Islet precursor cell (in vitro differentiated cells): ENCODE data around the gene ENTR1.
A peak's percentile ranks its signal among the peaks of the same experiment; 100 is the strongest.

Experiments used
- DNase-seq: peaks from one replicate; pipeline ENCODE4 v3.0.0-alpha.2; 2018

Gene ENTR1, protein sequence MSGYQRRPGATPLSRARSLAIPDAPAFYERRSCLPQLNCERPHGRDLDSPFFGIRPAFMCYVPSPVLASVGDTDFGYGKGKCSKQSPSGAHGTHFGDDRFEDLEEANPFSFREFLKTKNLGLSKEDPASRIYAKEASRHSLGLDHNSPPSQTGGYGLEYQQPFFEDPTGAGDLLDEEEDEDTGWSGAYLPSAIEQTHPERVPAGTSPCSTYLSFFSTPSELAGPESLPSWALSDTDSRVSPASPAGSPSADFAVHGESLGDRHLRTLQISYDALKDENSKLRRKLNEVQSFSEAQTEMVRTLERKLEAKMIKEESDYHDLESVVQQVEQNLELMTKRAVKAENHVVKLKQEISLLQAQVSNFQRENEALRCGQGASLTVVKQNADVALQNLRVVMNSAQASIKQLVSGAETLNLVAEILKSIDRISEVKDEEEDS

DNA sequence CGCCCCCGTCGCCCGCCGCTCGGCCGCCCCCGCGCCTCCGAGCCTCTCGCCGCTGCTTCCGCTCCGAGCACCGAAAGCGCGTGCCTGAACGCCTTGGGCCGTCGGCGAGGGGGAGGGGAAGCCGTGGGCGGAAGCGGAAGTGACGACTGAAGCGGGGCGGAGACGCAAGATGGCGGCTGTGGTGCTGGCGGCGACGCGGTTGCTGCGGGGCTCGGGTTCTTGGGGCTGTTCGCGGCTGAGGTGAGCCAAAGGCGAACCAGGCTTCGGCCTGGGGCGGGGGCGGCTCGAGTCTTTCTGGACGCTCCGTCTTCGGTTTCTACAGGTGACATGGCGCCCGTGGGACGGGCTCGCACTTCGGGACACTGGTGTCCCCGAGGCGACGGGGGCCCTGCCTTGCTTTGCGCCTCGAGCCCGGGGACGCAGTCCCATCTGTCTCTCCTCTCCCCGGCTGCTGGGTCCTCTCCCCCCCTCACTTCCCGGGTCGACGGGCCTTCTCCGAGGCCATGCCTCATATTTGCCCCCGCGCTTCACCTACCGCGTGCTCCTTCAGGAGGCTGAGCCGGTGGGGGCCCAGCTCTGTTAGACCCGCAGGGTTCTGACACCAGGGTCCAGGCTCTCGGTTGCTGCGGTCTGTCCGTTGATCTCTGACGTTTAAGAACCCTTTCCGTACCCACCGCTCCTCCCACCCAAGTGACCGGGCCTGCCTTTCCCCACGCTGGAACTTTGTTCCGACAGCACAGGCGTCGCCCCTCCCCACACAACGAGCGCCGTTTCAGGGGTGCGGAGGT, at the start of gene ENTR1, which contains the start of gene PMPCA:
Gene ENTR1 (minus strand): TSS at position 115 of the 788 bp plus-strand sequence. CDS start 217 bp downstream, outside the sequence.
Gene PMPCA (plus strand): TSS at position 159 of the 788 bp plus-strand sequence. CDS start 11 bp downstream, at position 170.
- peak; percentile 92 for DNase-seq

DNA sequence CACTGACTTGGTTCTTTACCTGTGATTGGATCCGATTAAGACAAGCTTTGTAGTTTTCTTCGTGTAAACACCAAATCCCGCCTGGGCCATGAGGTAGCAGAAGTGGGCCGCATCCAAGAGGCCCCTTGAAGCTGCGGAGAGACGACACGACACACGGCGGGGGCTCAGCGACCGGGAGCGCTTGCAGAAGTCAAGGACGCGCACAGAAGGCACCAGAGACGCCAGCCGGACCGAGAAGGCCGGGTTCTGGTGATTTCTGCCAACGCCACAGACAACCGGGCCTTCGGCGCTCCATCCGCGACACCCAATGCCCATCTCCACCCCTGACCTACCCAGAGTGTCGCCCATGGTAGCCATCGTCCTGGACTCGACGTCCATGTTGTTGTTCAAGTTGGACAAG, 49.0 kb upstream of the ENTR1 start:
- DNase-seq = no peak

DNA sequence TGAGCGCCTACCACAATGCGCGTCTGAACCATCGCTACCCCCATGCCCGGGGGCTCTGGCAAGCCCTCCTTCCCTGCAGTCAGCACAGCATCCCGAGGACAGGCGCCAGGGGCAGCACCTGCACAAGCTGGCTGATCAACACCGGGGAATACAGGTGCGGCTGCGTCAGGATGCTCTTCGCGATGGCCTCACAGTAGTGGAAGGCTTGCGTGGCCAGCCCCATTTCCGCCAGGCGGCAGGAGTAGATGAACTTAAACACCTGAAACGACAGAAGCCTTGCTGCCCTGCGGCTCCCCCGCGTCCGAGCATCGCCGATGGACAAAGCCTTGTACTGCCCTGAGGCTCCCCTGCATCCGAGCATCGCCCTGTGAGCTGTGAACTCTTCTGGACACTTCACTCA, 46.9 kb upstream of the ENTR1 start:
- no peak for DNase-seq

DNA sequence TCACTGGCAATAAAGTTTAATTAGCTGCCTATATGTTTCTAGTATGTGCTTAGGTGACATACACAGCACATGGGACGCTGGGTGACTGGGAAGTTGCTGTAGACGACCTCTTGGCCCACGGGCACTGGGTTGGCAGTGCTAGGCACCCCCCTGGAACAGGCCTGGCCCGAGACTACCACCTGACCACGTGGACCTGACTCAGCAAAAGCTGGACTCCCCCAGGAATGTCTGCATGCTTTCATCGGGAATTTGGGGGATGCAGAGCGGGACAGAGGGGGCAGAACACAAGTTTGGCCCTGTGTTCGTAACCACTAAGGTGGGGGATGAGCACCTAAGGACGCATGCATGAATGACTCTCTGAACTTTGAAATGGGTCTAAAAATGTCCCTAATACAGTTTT, 45.8 kb upstream of the ENTR1 start:
- no peak for DNase-seq

DNA sequence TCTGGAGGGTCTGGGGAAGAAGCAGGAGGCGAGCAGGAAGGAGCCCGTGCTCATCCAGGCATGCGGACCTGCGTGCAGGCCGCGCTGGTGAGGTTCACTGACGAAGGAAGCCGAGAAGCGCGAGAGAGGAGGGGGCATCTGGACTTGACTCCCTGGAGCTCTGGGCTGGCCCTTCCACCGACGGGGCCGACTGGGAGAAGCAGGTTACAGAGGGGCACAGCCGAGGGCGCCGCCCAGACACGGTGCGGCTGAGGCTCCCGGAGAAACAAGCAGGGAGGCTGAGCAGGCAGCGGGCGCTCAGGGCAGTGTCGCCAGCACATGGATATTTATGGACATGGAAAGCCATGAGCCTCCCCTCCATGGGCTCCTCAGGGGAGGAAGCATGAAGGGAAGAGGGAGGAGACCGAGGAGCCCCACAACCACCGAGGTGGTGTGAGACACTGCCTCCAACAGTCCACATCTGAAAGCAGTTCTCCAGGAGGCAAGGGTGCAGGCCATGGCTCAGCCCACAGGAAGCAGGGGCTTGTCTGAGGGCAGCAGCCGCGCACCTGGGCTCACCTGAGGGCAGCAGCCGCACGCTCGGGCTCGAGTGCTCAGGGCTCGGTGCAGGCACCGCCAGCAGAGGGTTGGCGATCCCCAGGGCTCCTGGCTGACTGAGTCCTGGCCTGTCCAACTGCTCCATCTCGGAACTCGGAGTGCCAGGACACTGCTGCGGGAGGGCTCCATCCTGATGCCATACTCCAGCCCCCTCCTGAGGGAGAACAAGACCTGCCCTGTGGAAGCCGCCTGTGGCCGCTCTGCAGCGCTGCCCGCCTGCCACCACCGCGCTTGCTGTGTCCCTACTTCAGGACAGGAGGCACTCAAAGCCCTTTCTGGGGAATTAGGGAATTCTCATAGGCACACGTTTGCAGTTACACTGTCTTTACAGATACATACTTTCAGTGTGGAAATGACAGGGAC, 44.9 kb upstream of the ENTR1 start:
- no peak for DNase-seq

DNA sequence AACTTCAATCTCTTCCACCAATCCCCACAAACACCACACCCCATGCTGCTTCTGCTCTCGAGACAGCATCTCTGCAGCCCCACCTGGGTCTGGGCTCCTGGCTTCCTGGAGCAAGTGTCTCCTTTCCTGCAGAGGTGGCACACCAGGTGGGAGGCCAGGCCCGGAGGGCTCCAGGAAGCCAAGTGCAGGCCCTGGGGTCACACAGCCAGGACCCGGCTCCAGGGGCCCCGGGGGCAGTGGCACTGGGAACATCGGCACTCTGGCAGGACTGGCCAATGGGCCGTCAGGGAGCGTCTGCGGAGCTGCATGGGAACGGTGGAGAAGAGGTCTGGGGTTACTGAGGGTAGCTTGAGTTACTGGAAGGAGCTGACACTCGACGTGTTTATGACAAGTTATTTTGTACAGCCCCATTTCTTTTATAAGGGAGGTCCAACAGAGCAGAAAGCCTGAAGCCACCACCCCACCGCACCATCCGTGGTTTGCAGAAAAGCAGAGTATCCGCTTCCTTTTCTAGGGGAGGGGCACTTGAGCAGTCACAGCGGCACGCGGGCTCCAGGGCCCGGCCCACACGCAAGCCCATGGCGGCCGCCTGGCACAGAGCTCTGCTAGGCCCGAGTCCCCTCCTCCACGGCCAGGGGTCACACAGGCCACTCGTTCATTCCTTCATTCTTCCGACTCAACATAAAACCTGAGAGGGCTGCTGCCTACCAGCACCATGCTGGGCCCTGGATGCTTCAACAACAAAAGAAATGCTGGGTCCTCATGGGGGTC, 43.8 kb upstream of the ENTR1 start:
- DNase-seq = no peak

DNA sequence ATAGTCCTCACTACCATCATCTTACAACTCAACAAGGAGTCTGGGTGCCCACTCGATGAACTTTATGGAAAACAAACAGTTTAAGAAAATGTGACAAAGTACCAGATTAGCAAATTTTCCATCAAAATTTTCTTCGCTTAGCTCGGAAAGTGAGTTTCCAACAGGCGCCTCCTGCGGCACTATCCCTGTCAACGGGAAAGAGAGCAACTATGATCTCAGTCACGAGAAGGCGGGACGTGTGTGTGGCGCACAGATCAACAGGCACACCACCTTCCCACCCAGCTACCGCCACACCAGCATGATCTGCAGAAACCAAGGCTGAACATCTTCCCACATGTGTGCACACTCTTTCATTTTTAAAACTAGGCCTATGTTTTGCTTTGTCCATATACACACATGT, 42.9 kb upstream of the ENTR1 start:
- no peak for DNase-seq

DNA sequence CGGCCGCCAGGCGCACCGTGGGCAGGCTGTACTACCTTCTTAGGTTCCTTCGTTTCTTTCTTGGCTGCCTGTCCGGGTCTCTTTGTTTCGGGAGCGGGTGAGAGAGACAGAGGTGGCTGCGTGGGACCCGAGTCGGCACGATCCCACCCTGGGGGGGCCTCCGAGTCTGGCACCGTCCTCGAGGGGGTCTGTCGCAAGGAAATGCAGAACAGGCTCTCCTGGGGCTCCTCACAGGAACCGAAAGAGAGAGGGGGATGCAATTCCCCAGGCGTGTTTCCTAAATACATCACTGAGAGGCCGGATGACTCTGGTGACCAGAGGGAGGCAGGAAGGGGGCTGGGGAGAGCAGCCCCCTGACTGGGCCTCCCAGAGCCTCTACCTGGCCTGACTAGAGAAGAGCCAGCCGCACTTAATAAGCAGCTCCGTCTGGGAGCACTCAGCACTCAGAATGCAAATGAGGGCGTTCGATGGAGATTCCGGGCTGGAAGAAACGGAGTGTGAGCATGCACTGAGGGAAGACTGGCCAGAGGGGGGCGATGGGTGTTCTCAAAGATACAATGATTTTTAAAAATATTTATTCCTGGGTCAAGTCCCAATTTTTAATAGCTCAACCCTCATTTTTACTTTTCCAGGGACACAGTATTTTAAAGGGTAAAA, 40.9 kb upstream of the ENTR1 start:
- DNase-seq = no peak

DNA sequence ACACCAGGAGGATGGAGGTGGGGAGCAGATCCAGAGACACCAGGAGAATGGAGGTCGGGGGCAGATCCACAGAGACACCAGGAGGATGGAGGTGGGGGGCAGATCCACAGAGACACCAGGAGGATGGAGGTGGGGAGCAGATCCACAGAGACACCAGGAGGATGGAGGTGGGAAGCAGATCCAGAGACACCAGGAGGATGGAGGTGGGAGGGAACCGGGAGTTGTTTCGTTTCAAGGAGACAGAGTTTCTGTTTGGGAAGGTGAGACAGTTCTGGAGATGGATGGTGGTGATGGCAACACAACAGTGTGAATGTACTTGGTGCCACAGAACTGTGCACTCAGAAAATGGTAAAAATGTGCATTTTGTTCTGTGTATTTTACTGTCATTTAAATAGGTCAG, 38.2 kb upstream of the ENTR1 start:
- no peak for DNase-seq

DNA sequence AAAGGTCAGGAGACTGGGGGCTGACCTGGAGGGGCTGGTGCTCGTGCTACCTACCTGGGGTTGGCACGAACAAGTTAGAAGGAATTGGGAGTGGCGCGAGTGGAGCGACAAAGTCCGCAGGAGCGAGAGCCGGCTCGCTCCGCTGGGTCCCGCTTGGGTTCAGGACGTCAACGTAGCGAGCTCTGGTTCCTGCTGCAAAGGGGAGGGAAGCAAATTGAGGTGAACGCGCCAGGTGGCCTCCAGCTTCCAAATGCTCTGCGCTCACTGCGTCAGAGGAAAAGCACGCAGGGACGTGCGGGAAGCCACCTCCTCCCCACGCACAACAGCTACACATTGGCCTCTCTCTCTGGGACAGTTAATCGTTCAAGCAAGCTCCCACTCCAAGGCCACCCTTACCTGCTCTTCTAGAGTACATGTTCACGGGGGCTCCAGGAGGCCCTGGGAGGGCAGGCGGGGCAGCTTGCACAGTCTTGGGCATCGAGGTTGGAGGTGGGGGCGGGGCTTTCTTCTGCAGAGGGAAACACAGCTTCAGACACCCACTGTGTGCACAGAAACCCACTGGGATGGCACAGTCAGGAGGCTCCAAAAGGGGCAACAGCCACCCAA, 36.9 kb upstream of the ENTR1 start:
- DNase-seq = no peak

DNA sequence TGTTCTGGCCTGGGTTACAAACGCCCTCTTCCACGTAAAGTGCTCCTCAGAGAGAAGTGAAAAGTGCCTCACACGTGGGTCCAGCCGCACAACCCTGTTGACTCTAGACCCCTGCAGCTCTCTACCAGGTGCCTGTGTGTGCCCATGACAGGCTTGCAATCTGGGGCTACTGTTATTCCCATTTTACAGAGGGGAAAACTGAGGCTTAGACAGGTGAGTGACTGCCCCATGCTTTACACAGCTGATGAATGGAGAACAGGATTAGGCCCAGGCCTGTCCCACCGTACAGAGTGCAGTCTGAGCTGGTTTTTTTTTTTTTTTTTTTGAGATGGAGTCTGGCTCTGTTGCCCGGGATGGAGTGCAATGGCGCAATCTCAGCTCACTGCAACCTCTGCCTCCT, 35.4 kb upstream of the ENTR1 start:
- no peak for DNase-seq

DNA sequence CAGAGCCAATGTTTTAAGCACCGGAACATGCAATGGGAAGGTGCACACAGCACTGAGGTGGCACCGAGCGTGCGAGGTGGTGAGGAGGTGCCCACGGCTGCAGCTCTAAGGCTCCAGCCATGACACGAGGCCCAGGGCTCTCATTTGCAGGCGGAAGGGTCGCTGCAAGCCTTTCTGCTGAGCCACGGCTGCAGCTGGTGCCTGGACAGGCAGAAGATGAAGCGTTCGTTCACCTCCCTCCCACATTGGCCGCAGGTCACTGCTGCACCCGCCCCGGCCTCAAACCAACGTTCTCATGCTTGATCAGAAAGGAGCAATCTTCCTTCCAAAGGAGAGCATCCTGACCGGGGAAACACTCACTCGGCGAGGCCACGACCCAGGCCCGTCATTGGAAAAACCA, 33.7 kb upstream of the ENTR1 start:
- no peak for DNase-seq

DNA sequence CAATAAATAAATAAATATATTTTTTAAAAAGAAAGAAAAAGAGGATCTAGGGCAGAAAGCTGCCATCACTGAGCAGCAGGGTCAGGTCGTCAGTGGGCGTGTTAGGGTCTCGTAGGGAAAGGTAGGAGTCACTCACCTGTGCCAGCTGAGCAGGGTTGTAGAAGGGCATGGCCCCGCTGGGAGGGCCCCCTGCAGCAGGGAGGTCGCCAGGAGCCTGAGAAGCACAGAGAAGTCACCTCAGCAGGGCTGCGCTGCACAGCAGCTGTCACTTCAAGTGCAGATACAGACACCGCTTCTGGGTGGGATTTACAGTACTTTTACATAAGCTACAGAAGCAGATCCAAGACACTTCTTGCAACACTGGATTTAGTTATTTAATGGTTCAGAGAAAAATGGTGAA, 33.3 kb upstream of the ENTR1 start:
- no peak for DNase-seq

DNA sequence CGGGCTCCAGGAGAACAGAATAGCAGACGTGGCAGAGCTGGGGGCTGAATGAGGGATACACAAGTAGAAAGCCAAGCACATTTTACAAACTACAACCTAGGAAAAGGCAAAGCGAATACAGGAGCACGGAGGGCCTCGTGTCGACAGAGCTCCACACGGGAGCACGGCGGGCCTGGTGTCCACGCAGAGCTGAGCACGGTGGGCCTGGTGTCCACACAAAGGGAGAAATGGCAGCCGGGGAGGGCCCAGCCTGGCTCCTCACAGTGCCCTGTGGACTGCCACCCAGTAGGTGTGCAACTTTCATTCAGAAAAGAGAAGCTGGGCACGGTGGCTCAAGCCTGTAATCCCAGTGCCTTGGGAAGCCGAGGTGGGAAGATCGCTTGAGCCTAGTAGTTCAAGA, 32.7 kb upstream of the ENTR1 start:
- DNase-seq = no peak

DNA sequence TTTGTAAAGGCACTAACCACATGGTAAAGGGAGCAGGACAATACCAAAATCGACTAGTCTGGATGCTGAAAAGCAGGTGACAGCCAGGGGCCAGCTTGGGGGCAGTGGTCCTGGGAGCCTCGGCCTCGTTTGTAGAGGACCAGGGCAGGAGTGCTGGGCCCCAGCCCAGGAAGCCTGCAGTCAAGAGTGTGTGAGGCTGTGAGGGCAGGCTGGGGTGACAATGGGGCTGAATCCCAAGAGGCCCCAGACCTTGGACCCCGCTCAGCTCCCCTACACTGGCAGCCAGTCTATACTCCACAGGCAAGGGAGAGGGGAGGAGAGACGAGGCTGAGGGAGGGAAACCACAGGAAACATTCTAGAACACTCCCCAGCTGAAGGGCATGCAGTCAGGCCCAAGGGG, 31.9 kb upstream of the ENTR1 start:
- DNase-seq = no peak

DNA sequence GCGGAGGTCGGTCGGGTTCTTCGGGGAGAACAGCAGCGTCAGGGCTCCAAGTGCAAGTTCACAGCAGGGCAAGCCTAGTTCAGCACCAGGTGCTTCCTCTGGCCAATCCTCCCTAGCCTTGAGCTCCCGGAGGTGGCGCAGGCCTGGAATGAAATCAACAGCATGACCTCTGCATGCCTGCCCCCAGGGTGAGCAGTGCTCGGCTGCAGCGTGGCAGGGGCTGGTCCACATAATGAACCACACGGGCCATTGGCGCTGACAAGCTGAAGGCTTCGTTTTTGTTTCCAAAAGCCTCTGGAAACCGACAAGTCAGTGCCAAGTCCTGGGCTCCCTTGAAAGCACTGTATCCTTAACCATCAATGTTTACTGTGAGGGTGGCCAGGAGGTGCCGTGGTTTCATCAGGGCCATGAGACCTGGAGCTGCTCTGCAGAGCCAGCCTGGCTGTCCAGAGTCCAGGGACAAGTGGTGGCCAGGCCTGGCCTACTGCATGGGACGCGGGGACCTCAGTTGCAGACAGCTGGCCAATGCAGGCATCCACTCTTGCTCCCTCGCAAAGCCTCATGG, 31.3 kb upstream of the ENTR1 start:
- no peak for DNase-seq

DNA sequence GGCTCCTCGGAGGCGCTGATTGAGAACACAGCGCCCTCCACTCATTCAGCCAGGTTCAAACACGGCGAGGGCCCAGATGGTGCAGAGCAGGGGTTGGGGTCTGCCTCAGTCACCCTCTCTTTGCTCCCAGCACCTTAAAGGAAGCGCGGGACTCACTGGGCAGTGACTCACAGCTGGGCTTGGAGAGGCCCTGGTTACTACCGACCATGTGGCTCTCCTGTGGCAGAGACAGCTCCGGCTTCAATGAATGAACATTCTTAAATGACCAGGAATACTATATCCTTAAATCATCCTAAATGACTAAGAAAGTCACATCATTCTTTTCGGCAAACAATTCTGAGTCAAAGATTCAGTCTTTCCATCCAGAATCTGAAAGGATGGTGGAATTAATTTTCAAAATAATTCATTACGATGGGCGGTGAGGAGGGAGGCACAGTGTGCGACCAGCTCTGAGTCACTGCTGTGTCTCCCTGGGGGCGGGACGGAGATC, 30.8 kb upstream of the ENTR1 start:
- no peak for DNase-seq

DNA sequence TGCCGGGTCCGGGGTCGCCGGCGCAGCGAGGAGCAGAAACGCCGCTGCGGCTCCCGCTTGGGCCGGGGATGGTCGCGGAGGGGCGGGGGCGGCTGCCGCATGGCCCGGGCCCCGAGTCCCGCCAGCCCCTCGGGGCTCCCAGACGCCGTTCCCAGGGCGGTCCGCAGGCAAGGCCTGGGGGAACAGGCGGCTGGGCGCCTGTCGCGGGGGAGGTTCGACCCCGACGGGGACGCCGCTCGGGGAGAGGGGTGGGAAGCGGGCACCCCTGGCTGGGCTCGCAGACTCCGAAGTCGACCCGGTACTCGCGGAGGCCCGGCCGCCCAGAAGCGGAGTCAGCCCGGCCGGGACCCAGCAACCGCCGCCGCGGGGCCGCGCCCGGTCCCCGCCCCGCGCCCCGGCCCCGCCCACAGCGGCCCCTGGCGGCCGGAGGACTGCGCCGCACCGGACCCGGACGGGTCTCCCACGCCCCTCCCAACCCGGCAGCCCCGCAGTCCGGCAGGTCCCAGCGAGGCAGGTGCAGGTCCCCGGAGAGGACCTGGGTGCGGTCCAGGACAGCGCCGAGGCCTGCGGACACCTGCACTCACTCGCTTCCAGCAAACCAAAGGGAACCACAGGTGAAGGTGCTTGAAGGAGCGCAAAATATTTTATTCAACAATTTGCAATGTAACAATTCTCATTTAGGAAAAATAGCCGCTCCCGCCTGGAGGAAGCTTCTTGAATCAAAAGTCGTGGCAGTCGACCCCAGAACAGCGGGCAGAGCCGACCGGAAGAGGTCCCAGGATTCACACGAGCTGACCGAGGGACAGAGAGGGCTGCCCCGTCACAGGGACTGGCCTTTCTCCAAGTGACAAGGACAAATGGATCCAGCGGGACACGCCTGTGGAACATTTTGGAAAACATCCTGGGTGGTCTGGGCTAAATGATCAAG, 29.3 kb upstream of the ENTR1 start, which contains the start of gene INPP5E:
Gene INPP5E (minus strand): TSS at position 365 of the 928 bp plus-strand sequence. CDS start 426 bp downstream, outside the sequence.
- DNase-seq = peak; percentile 86
